ENCODE measurements around the gene PLEKHG3.

Gene PLEKHG3

GRCh38 chr14:64673316-64673715 is 30.9 kb upstream of the PLEKHG3 start:
- H3K27ac ChIP-seq: no peak overlapping the region
- TF ChIP-seq ZFX (IDR thresholded peaks at IDR 0.05): no peak
- TF ChIP-seq, protein P1, sequence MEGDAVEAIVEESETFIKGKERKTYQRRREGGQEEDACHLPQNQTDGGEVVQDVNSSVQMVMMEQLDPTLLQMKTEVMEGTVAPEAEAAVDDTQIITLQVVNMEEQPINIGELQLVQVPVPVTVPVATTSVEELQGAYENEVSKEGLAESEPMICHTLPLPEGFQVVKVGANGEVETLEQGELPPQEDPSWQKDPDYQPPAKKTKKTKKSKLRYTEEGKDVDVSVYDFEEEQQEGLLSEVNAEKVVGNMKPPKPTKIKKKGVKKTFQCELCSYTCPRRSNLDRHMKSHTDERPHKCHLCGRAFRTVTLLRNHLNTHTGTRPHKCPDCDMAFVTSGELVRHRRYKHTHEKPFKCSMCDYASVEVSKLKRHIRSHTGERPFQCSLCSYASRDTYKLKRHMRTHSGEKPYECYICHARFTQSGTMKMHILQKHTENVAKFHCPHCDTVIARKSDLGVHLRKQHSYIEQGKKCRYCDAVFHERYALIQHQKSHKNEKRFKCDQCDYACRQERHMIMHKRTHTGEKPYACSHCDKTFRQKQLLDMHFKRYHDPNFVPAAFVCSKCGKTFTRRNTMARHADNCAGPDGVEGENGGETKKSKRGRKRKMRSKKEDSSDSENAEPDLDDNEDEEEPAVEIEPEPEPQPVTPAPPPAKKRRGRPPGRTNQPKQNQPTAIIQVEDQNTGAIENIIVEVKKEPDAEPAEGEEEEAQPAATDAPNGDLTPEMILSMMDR (conservative IDR thresholded peaks at IDR 0.05): no peak

DNA sequence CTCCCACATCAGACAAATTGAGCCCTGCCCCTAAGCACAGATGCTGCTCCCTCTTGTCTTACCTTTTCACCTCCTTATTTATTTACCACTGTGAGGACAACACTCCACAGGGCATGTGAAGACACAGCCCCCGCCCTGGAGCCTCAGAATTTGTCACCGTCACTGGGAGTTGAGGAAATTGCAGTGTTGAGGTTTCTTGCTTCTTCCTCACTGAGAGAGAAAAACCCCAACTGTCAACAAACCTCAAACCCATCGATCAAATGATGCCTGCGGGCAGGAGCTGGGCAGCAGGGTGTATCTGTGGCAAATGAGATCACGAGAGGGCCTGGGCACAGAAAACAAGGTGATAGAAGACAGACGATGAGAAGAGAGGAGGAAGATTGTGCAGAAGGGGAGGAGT is 30.5 kb upstream of the PLEKHG3 start:
- H3K27ac ChIP-seq: no peak overlapping the region
- no peak for TF ChIP-seq ZFX (IDR thresholded peaks at IDR 0.05)
- TF ChIP-seq, protein P1 (conservative IDR thresholded peaks at IDR 0.05): no peak

GRCh38 chr14:64674829-64675228 is 29.4 kb upstream of the PLEKHG3 start:
- TF ChIP-seq, protein P1 (conservative IDR thresholded peaks at IDR 0.05): no peak
- no peak for TF ChIP-seq ZFX (IDR thresholded peaks at IDR 0.05)
- no peak overlapping the region for H3K27ac ChIP-seq

DNA sequence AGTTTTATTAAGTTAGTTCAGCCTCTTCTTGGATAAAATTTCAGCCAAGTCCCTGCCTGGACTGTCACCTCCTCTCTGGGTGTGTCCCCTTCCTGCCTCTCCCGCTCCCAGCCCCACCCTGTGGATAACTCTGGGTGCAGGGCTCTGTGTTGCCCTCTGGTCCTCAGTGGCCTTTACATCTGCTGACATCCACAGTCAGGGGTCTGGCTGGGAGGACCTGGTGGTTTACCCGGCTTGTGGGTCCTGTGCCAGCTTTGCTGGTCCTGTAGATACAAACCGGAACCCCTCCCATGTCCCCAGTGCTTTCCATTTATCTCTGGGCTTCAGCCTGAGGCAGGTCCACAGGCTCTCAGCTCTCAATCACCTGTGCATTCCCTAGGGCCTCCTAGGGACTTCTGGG is 28.9 kb upstream of the PLEKHG3 start:
- TF ChIP-seq, protein P1 (conservative IDR thresholded peaks at IDR 0.05): no peak
- TF ChIP-seq ZFX (IDR thresholded peaks at IDR 0.05): no peak
- no peak overlapping the region for H3K27ac ChIP-seq

DNA sequence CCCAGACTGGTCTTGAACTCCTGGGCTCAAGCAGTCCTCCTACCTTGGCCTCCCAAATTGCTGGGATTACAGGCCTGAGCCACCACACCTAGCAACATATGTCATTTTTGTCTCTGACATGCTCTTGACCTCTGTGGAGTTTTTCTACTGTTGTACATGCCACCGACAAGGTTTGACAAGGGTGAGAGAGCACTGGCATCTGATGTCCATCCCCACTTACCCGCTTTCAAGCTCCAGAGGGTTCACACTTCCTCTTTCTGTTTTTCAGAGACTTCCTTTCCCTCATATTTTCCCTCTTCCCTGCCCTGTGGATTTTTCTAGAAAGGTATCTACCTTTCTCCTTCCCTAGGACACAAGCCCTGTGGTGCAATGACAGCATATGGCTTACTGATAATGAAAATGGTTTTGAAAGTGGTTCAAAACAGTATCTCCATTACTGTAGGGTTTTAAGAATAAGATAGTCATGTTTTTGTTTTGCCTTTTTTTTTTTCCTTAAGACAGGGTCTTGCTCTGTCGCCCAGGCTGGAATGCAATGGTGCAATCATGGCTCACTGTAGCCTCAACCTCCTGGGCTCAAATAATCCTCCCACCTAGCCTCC is 27.7 kb upstream of the PLEKHG3 start:
- TF ChIP-seq, protein P1 (conservative IDR thresholded peaks at IDR 0.05): no peak
- TF ChIP-seq ZFX (IDR thresholded peaks at IDR 0.05): no peak
- no peak overlapping the region for H3K27ac ChIP-seq

- H3K27ac ChIP-seq: no peak overlapping the region
Observed at GRCh38 chr14:64680013-64680713, 24.1 kb upstream of the PLEKHG3 start.

DNA sequence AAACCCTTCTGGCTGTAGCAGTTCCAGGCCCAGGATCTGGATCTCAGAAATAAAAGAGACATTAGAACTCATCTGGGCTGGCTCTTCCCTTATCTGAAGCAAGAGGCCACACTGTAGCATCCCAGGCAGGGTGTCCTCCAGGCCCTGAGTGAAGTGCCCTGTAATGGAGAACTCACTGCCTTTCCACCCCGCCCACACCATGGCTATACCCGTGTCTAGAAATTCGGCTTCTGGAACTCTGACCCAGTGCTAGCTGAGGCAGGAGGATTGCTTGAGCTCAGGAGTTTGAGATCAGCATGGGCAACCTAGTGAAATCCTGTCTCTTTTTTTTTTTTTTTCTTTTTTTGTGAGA is 23.5 kb upstream of the PLEKHG3 start:
- TF ChIP-seq, protein P1 (conservative IDR thresholded peaks at IDR 0.05): no peak
- no peak for TF ChIP-seq ZFX (IDR thresholded peaks at IDR 0.05)

More at GRCh38 chr14:64680013-64680713, 24.1 kb upstream of the PLEKHG3 start:
- TF ChIP-seq ZFX (IDR thresholded peaks at IDR 0.05): no peak
- TF ChIP-seq, protein P1 (conservative IDR thresholded peaks at IDR 0.05): no peak

More for the DNA sequence above, 23.5 kb upstream of the PLEKHG3 start:
- H3K27ac ChIP-seq: no peak overlapping the region

All from C4-2B (cell line).